CD4-positive, alpha-beta T cell treated with Interleukin-6 at 100 ng/mL for 8 hours (primary cell): ENCODE results near the gene MINDY4.

Source experiments
- DNase-seq: peaks from one replicate; pipeline ENCODE4 v3.0.0-alpha.2; 2020; ENCODE audit warnings: mixed read lengths, low spot score

MINDY4 gene

GRCh38 chr7:30775992-30776391 is 4.8 kb downstream of the MINDY4 start:
- DNase-seq = no peak

GRCh38 chr7:30776971-30777370 is 5.8 kb downstream of the MINDY4 start:
- no peak for DNase-seq

GRCh38 chr7:30778255-30779025 is 7.2 kb downstream of the MINDY4 start:
- no peak for DNase-seq

- no peak for DNase-seq
These were observed 8.4 kb downstream of the MINDY4 start for GRCh38 chr7:30779574-30779973.

GRCh38 chr7:30780941-30781340 is 9.7 kb downstream of the MINDY4 start:
- DNase-seq = no peak

- no peak for DNase-seq
These were observed 11.5 kb downstream of the MINDY4 start for GRCh38 chr7:30782690-30783089.

- no peak for DNase-seq
These were observed 14.6 kb downstream of the MINDY4 start for GRCh38 chr7:30785786-30786185.

- DNase-seq = no peak
These were observed 16.3 kb downstream of the MINDY4 start for GRCh38 chr7:30787486-30787885.

GRCh38 chr7:30788640-30789333 is 17.6 kb downstream of the MINDY4 start:
- DNase-seq = no peak

GRCh38 chr7:30789334-30789711 is 18.1 kb downstream of the MINDY4 start:
- DNase-seq = no peak

GRCh38 chr7:30790356-30790755 is 19.1 kb downstream of the MINDY4 start:
- DNase-seq = no peak

- no peak for DNase-seq
These were observed 19.9 kb downstream of the MINDY4 start for GRCh38 chr7:30791114-30791513.

GRCh38 chr7:30795161-30795948 is 24.1 kb downstream of the MINDY4 start:
- no peak for DNase-seq

- no peak for DNase-seq
These were observed 25.1 kb downstream of the MINDY4 start for GRCh38 chr7:30796105-30796869.

- DNase-seq = no peak
These were observed 26.2 kb downstream of the MINDY4 start for GRCh38 chr7:30797176-30798040.

GRCh38 chr7:30799206-30799975 is 28.2 kb downstream of the MINDY4 start:
- no peak for DNase-seq

GRCh38 chr7:30799976-30800661 is 28.9 kb downstream of the MINDY4 start:
- no peak for DNase-seq

- peak; percentile 29 for DNase-seq
These were observed 29.6 kb downstream of the MINDY4 start for GRCh38 chr7:30800785-30801252.

- DNase-seq = no peak
These were observed 31.6 kb downstream of the MINDY4 start for GRCh38 chr7:30802812-30803211.
